HG03064 (cell line): ENCODE data around the gene XIST.
A peak's percentile ranks its signal among the peaks of the same experiment; 100 is the strongest.
"Not testable (repeated sequence)": the region's sequence is repeated elsewhere in the genome, so short reads cannot be mapped to it uniquely, and the experiment has no call there.

Source experiments
- ATAC-seq: cut with Tn5 transposase; IDR thresholded peaks from one replicate; pipeline ENCODE4 v1.9.1; 2021; ENCODE audit warnings: low read depth; ENCODE audit not compliant: unreplicated experiment

XIST gene

DNA sequence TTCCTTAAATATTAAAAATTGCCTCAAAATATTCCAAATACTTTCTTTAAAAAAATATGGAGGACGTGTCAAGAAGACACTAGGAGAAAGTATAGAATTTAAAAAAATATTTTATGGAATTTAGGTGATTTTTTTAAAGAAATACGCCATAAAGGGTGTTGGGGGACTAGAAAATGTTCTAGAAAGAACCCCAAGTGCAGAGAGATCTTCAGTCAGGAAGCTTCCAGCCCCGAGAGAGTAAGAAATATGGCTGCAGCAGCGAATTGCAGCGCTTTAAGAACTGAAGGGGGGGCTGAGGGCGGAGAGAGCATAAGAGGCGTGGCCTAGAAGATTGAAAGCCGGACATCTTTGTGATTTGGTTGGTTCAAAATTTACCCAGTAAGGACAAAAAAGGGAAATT is at the start of gene XIST:
Gene XIST (minus strand): TSS at position 248 of the 400 bp plus-strand sequence.
- no peak for ATAC-seq

DNA sequence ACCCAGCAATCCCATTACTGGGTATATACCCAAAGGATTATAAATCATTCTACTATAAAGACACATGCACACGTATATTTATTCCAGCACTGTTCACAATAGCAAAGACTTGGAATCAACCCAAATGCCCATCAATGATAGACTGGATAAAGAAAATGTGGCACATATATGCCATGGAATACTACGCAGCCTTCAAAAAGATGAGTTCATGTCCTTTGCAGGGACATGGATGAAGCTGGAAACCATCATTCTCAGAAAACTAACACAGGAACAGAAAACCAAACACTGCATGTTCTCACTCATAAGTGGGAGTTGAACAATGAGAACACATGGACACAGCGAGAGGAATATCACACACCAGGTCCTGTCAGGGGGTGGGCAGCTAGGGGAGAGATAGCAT is 45.8 kb upstream of the XIST start:
- not testable (repeated sequence) for ATAC-seq

DNA sequence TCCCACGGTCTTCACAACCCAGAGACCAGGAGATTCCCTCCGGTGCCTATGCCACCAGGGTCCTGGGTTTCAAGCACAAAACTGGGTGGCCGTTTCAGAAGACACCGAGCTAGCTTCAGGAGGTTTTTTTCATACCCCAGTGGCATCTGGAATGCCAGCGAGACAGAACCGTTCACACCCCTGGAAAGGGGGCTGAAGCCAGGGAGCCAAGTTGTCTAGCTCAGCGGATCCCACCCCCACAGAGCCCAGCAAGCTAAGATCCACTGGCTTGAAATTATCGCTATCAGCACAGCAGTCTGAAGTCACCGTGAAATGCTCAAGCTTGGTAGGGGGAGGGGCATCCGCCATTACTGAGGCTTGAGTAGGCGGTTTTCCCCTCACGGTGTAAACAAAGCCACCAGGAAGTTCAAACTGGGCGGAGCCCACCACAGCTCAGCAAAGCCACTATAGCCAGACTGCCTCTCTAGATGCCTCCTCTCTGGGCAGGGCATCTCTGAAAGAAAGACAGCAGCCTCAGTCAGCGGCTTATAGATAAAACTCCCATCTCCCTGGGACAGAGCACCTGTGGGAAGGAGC is 40.1 kb upstream of the XIST start:
- not testable (repeated sequence) for ATAC-seq

DNA sequence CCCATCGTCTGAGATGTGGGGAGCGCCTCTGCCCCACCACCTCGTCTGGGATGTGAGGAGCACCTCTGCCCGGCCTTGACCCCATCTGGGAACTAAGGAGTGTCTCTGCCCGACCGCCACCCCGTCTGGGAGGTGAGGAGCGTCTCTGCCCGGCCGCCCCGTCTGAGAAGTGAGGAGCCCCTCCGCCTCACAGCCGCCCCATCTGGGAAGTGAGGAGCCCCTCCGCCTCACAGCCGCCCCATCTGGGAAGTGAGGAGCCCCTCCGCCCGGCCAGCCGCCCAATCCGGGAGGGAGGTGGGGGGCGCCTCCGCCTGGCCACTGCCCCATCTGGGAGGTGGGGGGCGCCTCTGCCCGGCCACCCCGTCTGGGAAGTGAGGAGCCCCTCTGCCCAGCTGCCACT is 29.7 kb upstream of the XIST start:
- not testable (repeated sequence) for ATAC-seq

DNA sequence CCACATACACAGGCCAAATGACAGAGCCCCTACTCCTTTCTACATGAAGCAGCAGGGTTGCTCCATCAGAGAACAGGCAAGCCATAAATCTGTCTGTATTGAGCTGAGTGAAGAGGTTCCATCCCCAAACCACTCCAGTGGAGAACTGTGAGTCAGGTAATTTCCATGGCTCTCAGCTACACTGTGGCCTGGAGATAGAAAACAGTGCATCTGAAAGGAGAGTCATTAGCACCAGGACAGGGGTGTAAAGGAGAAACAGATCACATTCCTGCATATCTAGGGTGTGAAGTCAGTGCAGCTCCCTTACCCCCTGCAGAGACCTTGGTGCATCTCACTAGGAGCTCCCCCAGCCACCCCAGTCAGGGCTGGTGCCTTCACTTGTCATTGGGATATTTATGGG is 25.2 kb upstream of the XIST start:
- no peak for ATAC-seq

DNA sequence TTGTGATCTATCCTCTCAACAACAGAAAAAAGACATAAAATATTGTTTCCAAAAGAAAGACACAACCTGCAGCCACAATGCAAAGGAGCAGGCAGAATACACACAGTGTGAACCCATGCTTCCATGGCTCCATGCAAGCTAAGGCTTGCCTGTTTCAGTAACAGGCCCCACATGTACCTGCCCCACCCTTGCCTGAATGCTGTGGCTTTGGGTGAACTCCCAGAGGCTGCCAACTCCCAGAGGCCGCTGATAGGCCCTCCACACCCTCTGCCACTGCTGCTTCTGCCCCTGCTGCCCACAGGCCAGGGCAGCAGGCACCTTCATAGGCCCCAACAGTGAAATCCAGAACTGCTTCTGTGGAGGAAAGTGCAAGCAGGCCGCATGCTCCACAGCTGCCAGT is 24.4 kb upstream of the XIST start:
- no peak for ATAC-seq

DNA sequence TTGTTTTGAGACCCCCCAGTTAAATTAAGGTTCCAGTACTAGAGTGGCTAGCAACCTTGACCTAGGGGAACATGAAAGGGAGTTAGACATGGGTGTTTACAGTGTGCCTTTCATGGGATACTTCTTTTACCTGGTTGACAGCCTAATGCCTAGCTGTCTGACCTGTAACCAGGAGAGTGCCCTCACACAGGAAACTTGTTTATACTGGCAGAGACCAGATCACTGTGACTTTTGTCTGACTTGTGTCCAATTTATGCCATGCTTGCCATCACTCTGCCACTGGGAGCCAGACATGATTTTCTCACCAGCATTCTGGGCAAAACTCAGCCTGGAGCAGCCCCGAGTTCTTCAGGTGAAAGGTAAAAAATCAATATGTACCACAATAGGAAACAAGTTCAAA is 16.4 kb upstream of the XIST start:
- ATAC-seq: no peak

DNA sequence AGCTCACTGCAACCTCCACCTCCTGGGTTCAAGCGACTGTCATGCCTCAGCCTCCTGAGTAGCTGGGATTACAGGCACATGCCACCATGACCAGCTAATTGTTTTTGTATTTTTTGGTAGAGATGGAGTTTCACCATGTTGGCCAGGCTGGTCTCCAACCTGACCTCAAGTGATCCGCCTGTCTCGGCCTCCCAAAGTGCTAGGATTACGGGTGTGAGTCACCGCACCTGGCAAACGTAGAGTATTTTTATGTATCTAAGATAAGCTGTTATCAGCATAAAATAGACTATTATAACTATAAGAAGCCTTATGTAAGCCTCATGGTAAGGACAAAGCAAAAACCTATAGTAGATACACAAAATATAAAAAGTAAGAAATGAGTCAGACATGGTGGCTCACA is 14.6 kb upstream of the XIST start:
- ATAC-seq: no peak

DNA sequence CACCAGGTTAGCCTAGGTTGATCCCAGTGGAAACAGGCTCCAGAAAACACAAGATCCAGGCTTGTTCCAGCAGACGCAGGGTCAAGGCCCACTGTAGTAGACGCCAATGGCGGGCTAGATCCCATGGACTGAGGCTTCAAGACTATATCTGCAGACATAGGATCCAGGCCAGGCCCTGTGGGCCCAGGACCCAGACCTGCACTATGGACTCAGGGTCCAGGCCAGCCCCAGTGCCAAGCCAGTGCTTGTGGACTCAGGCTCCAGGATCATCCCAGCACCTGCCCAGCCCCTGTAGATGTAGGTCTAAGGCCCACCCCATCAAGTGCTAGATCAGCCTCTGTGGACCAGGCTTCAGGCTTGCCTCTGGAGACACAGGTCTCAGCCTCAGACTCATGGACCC is 11.3 kb upstream of the XIST start:
- ATAC-seq: no peak

DNA sequence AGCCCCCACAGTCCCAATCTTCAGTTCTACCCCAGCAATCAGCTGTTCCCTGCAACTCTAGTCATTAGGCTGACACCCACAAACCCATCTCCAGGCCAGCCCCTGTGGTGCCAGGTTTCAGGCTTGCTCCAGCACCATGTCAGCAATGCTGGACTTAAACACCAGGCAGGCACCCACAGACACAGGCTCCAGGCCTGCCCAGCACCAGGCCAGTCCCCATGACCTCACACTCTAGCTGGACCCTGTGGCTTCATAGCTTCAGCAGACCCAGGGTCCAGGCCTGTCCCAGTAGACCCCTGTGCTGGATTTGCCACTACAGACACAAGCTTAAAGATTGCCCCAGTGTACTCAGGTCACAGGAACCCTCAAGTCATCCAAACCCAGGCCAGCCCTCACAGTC is 10.8 kb upstream of the XIST start:
- ATAC-seq: no peak

DNA sequence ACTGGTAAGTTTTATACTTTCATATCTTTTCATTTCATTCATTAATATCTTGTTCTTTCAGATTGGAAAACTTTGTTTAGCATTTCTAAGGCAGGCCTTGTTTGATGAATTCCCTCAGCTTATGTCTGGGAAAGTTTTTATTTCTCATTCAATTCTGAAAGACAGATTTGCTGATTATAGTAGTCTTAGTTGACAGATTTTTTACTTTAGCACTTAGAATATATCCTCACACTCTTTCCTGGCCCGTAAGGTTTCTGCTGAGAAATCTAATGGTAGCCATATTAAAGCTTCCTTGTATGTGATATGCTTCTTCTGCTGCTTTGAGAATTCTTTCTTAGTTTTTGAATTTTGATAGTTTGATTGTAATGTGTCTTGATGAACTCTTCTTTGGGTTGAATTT is 7.1 kb upstream of the XIST start:
- ATAC-seq: no peak

DNA sequence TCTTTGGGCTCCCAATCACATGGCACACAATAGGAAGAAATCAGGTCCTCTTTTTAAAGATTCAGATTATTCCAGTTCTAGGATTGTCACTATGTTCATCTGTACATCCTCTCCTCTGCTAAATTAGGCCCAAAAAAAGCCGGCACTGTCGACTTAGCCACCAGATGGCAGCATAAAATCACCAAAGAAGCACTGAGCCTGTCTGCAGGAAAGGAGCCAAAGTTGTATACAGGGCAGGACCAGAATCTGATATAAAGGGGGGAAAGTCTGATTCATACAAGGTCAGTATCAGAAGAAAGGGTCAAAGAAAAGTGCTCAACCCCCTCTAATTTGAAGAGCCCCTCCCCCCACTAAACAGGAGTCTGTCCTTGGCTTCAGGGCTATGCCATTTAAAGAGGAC is 3.0 kb upstream of the XIST start:
- no peak for ATAC-seq

DNA sequence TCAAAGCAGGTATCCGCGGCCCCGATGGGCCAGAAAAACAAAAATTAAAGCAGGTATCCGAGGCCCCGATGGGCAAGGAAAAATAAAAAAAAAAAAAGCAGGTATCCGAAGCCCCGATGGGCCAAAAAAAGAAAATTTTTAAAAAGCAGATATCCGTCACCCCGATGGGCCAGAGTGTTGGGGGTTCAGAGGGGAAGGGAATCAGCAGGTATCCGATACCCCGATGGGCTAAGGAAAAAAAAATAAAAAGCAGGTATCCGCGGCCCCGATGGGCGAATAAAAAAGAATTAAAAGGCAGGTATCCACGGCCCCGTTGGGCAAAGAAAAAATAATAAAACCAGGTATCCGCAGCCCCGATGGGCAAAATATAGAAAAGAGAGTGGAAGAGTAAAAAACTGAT is 492 bp downstream of the XIST start:
- ATAC-seq: no peak

DNA sequence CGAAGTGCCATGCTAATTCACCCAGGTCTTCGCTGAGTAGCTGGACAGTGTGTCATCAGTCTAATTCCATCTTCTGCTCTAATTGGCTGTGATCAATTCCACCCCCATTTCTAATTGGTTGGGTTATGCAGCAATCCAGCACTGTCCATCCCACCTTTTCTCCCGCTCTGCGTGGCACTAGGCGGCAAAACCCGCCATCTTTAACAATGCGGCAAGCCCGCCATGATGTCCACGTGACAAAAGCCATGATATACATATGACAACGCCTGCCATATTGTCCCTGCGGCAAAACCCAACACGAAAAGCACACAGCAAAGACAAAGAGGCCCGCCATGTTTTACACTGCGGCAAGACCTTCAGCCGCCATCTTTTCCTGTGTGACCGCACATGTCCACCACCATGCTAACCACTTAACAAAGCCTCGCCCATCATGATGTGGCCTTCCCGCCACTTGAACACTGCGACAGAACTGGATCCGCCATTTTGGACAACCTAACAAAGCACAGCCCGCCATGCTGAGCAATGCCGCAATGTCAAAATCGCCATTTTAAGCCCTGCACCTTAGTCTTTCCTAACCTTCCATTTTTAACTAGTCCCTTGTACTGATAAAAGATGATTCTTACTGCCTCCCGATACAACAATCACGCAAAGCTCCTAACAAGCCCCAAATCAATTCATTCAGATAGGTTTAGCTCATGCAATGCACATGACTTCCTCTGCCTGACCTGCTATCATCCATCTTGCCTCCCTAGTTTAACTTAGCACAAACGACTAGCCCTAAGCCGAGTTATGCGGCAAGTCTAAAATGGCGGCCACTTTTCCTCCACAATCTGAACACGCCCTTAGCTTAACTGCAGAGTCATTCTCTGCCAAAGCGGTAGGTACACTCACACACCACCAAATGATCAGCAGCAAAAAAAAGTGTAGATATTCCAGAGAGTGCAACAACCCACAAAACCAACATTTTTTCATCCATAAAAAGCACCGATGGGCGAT is 1.2 kb downstream of the XIST start:
- peak; percentile 81 for ATAC-seq

DNA sequence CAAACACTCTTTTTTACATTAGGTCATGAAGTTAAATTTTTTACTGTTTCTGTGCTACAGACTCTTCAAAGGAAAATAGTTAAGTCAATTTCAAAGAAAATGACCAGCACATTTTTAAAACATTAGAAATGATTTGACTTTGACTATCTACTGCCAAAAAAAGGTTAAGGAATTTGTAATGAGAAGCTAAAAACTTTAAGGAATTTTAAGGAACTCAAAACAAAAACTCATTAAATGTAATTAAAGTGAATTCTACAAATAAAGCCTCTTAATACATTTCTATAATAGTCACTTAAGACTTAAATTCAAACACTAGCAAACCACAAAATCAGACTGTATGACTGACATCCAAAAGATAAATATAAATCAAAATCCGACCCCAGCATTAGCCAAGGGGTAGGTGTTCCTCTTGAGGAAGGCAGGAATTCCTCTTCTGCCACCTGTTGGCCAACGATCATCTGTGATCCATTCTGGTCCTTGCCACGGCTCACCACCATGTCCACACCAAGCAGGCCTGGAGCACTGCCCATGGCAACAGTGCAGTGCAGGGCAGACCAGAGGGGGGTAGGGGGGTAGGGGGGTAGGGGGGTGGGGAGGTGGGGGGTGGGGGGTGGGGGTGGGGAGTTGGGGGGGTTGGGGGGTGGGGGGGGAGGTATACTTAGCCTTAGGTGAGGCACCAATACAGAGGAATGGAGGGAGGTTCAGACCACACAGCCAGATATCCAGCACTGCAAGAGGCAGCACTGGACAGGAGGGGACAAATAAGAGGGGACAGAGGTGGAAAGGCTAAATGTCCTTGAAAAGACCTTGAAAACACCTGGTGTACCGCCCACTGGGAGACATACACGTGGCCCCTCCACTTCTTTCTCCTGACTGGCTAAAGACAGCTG is 2.1 kb downstream of the XIST start:
- no peak for ATAC-seq

DNA sequence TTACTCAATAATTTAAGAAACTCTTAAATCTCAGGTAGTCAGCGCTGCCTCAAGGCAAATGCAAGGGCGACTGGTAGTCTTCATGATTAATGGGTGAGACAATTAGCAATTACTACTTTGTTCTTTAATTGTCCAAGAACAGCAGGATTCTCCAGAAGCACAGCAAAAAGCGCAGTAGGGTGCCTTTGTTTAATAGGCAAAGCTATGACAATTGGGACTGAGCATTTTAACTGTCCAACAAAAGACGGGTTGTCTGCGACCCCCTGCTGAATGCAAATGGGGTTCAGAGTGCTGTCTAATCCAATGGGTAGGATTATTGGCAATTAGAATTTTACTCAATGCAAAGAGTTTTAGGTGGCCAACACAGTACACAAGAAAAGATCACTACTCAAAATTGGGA is 3.4 kb downstream of the XIST start:
- ATAC-seq: no peak

DNA sequence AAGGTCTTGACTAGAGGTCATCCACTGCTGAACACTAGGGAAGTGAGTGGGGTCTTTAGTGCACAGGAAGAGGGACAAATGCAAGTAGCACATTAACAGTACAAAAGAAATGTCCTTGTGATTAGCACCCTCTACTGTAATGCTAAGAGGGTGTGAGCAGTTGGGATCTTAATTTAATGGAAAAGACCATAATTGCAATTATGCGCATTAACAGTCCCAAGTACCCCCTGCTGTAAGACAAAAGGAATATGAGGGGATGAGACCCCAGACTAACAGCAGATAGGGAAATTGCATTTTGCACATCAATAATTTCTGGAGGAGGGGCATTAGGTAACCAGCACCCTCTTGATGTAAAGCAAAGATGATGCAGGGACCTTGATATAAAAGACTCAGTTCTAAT is 4.5 kb downstream of the XIST start:
- no peak for ATAC-seq

DNA sequence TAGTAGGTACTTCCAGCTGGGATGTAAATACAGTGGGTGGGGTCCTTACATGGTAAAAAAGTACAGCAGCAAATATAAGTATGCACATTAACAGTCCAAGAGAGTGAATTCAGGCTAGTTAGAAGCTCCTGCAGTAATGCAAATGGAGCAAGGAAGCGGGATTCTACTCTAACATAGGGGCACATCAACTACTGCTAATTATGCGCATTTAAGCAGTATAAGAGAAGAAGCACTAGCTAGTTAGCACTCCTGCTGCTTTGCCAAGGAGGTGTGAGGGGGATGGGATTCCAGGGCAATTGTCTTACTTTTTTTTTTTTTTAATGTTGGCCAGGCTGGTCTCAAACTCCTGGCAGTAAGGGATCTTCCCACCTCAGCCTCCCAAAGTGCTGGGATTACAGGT is 5.4 kb downstream of the XIST start:
- no peak for ATAC-seq

DNA sequence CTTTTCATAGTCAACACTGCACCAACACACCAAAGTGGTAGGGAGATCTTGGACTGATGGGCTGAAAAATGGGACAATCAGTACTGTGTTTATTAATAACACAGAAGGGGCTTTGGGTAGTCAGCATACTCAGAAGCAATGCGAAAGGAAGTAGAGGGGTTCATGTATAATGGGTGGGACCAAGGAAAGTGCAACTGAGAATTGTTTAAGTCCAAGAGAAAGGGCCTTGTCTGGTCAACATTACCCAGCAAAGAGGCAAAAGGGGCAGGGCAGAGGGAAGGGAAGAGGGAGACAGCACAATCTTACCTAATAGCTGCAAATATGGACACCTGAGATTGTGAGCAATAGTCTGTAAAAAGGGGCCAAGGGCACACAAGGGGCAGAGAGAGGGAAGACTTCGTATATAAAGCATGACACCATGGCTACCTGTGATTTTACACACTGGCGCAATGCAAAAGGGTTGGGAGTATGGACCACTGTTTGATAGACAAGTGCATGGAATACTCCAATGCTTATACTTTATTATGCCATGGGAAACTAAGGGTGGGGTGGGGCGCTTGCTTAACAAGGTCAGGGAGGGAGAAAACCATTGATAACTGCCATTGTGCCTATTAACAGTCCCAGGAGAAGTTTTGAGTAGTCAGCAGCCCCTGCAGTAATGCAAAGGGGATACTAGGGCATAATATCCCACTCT is 9.8 kb downstream of the XIST start:
- ATAC-seq: no peak

DNA sequence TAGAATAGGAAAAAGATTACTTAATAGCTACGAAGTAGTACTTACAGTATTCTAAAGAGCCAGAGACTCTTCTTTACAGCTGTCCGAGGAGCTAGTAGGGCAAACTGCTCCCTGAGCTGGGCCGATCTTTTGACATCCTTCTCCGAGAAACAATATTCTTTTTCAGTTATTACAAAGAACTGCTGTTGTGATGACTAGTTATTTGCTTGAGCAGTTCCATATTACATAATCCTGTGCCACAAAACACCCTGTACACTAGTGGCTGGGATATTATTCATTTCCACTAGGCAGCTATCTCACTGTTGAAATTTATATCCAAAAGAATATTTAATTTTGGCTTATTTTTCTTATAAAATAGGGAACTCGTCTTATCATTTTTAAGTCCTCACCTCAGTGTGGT is 11.2 kb downstream of the XIST start:
- ATAC-seq: no peak
